Liver (tissue), 3 donors: Measurements from ENCODE around the gene CDC26.

ENCODE experiments used
- ATF3 ChIP-seq: IDR thresholded peaks from 2 replicates; pipeline ENCODE4 v1.6.1; 2016; ENCODE audit warnings: antibody characterized with exemption
- CTCF ChIP-seq: fragments of 150-350 bp; IDR thresholded peaks from 2 replicates; pipeline ENCODE4 v1.5.1; 2017; ENCODE audit warnings: improper control_type of control experiment, low read depth, low read length; ENCODE audit not compliant: missing input control
- EGR1 ChIP-seq, 2 donors: IDR thresholded peaks; 2 replicates each; pipeline ENCODE4 v1.6.1; 2016 to 2018; ENCODE audit warnings: antibody characterized with exemption in 2 of 2, low read depth in 2 of 2
- GABPA ChIP-seq, 2 donors: IDR thresholded peaks in 1 of 2; conservative IDR thresholded peaks in 1 of 2; 2 replicates each; pipeline ENCODE4 v1.6.1; 2016; ENCODE audit warnings: antibody characterized with exemption in 2 of 2, mild to moderate bottlenecking in 1 of 2, moderate library complexity in 1 of 2
- JUND ChIP-seq, 2 donors: IDR thresholded peaks; 2 replicates each; pipeline ENCODE4 v1.6.1; 2016; ENCODE audit warnings: antibody characterized with exemption in 2 of 2
- MAX ChIP-seq: IDR thresholded peaks from 2 replicates; pipeline ENCODE4 v1.6.1; 2016; ENCODE audit warnings: antibody characterized with exemption
- RAD21 ChIP-seq, 2 donors: IDR thresholded peaks; 2 replicates each; pipeline ENCODE4 v1.6.1; 2016; ENCODE audit warnings: antibody characterized with exemption in 2 of 2, mild to moderate bottlenecking in 2 of 2
- REST ChIP-seq: IDR thresholded peaks from 2 replicates; pipeline ENCODE4 v1.6.1; 2016; ENCODE audit warnings: antibody characterized with exemption, mild to moderate bottlenecking
- RXRA ChIP-seq, 2 donors: IDR thresholded peaks; 2 replicates each; pipeline ENCODE4 v1.6.1; 2017 to 2018; ENCODE audit warnings: antibody characterized with exemption in 2 of 2, mild to moderate bottlenecking in 1 of 2
- SP1 ChIP-seq: IDR thresholded peaks from 2 replicates; pipeline ENCODE4 v1.6.1; 2018; ENCODE audit warnings: antibody characterized with exemption, mild to moderate bottlenecking
- TAF1 ChIP-seq: conservative IDR thresholded peaks from 2 replicates; pipeline ENCODE4 v1.6.1; 2016; ENCODE audit warnings: antibody characterized with exemption, mild to moderate bottlenecking
- YY1 ChIP-seq: IDR thresholded peaks from 2 replicates; pipeline ENCODE4 v1.6.1; 2016; ENCODE audit warnings: antibody characterized with exemption, mild to moderate bottlenecking
- ZBTB33 ChIP-seq: IDR thresholded peaks from 2 replicates; pipeline ENCODE4 v1.6.1; 2016; ENCODE audit warnings: antibody characterized with exemption
- donor health status: healthy.
- donor health status: healthy.

- TF ChIP-seq CTCF (no peak), GABPA (IDR thresholded peaks at IDR 0.05 in 1 of 2, conservative IDR thresholded peaks at IDR 0.05 in 1 of 2) (peak in 1 of 2 donors; percentile 23), EGR1 (IDR thresholded peaks at IDR 0.05; ENCODE audit: low read depth in 2 of 2) (no peak), ZBTB33 (no peak), MAX (no peak), REST (no peak), RAD21 (IDR thresholded peaks at IDR 0.05) (peak in 1 of 2 donors; percentile 34), TAF1 (no peak), SP1 (peak; percentile 63), ATF3 (no peak), YY1 (peak; percentile 40), JUND (IDR thresholded peaks at IDR 0.05) (no peak), RXRA (IDR thresholded peaks at IDR 0.05) (peak; percentile 50 to 58)
Measured at GRCh38 chr9:113238859-113239232, 36.5 kb downstream of the CDC26 start.
